Calu3 (cell line): ENCODE data around the gene HOXA9. TPM values are rescaled to one million over a fixed set of nuclear protein-coding genes. Genes with fewer than 3 reads are reported as not detected.

Experiments
- BruUV-seq: library from RNA; stranded (reverse); fragments of 400-500 nt; replicated peaks from 2 replicates; lab custom pipeline; 2021; lab: Mats Ljungman, UMichigan
- CTCF ChIA-PET: fragments of 300-600 bp; sonication (Branson Sonifier 250); formaldehyde crosslinking; loops from one replicate; lab custom pipeline; 2022; ENCODE audit warnings: antibody characterized with exemption; lab: Charles Lee
- DNase-seq: peaks from one replicate; pipeline ENCODE4 v3.0.0; 2022
- H3K27ac Mint-ChIP-seq: one replicate; pipeline ENCODE4 v1.8.0; 2022; ENCODE audit warnings: mixed read lengths; ENCODE audit not compliant: unreplicated experiment
- H3K27me3 Mint-ChIP-seq: one replicate; pipeline ENCODE4 v1.8.0; 2022; ENCODE audit warnings: mixed read lengths; ENCODE audit not compliant: unreplicated experiment
- H3K36me3 Mint-ChIP-seq: one replicate; pipeline ENCODE4 v1.8.0; 2022; ENCODE audit warnings: mild to moderate bottlenecking, moderate library complexity, mixed read lengths; ENCODE audit not compliant: insufficient read depth, unreplicated experiment
- H3K4me1 Mint-ChIP-seq: one replicate; pipeline ENCODE4 v1.8.0; 2022; ENCODE audit warnings: mild to moderate bottlenecking, low read depth, mixed read lengths; ENCODE audit not compliant: unreplicated experiment
- H3K4me3 Mint-ChIP-seq: one replicate; pipeline ENCODE4 v1.8.0; 2022; ENCODE audit warnings: mild to moderate bottlenecking, low read depth, moderate library complexity, mixed read lengths; ENCODE audit not compliant: unreplicated experiment
- H3K9me3 Mint-ChIP-seq: one replicate; pipeline ENCODE4 v1.8.0; 2022; ENCODE audit warnings: low read depth, mixed read lengths; ENCODE audit not compliant: unreplicated experiment
- intact Hi-C: fragments of 100-400 bp; cut with micrococcal nuclease; formaldehyde crosslinking; loops from one replicate; pipeline ENCODE4 v1.10.0; 2022; ENCODE audit not compliant: unreplicated experiment
- total RNA-seq: library from RNA; stranded (reverse); gene quantifications from 2 replicates; pipeline ENCODE4 v1.2.3, GENCODE V29; 2022
- TF ChIP-seq, protein P1 (sequence below): fragments of 200-600 bp; IDR thresholded peaks from one replicate; pipeline ENCODE4 v1.8.0; 2022; ENCODE audit warnings: antibody characterized with exemption; ENCODE audit not compliant: unreplicated experiment

The HOXA9 gene
- total RNA-seq, 1 experiment from 2014 or later: 2.5 TPM

DNA sequence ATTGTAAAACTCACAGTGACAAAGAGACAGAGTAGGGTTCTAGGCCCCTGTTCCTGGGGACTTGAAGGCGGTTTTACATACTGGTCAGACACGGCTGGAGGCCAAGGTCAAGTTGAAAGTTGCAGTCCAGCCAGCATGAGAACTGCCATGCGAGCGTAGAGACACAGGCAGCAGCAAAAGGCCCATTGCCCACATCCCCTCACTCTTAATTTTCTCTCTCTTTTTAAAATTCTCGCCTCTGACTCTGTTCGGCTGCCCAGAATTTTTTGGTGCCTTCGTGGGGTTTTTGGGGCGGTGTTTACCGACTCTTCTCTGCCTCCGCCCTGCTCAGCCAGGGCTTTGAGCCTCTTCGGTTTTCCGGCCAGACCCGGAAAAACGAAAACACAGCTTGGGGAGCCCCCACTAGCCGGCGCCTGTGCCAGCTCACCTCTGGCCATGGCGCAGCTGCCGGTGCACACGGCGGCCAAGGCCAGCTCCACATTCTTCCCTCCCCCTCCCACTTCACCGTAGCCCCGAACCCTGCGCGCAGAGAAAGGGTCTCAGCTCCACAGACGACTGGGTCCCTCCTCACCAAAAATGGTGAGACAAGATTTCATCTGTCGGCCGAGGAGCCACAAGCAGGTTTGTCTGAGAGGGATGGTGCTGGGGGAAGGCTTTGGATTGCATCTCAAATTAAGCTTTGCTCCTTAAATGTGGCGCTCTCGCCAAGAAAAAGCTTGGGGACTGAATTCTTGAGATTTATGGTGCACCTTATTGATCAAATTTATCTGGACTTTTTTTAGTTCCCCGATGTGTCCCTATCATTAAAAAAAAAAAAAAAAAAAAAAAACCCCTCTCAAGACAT lies 36.9 kb upstream of the HOXA9 start:
- CTCF ChIA-PET: no interaction called here
- no peak overlapping the region for H3K4me3 Mint-ChIP-seq
- no peaks in the 10 kb centered on the region for H3K9me3 Mint-ChIP-seq
- peaks cover 68% of the 10 kb centered on the region for H3K27me3 Mint-ChIP-seq
- H3K27ac Mint-ChIP-seq: no peak overlapping the region
- TF ChIP-seq, protein P1, sequence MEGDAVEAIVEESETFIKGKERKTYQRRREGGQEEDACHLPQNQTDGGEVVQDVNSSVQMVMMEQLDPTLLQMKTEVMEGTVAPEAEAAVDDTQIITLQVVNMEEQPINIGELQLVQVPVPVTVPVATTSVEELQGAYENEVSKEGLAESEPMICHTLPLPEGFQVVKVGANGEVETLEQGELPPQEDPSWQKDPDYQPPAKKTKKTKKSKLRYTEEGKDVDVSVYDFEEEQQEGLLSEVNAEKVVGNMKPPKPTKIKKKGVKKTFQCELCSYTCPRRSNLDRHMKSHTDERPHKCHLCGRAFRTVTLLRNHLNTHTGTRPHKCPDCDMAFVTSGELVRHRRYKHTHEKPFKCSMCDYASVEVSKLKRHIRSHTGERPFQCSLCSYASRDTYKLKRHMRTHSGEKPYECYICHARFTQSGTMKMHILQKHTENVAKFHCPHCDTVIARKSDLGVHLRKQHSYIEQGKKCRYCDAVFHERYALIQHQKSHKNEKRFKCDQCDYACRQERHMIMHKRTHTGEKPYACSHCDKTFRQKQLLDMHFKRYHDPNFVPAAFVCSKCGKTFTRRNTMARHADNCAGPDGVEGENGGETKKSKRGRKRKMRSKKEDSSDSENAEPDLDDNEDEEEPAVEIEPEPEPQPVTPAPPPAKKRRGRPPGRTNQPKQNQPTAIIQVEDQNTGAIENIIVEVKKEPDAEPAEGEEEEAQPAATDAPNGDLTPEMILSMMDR: no peak
- BruUV-seq: no TSS peak
- intact Hi-C loops: no loop called here
- H3K36me3 Mint-ChIP-seq: peaks cover 25% of the 10 kb centered on the region
- H3K4me1 Mint-ChIP-seq: peaks cover 10% of the 10 kb centered on the region
- no peak for DNase-seq

DNA sequence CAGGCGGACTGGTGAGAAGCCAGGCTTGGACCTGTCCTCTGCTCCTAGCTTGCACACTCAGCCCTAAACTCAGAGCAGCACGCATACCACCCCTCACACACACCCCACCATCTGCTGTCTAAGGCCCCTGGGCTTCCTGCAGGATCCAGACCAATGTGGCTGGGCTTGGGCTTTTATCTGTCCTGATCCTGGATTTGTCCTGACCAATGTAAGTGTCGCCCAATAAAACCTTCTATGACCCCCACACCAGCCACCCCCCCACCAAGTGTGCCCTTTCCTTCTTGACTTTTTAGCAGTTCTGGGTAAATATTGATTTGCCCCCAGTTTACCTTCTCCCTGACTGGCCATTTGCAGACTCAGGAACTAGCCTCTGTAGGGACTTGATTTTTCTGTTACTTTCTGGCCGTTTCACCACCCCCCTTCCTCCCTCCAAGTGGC lies 36.3 kb upstream of the HOXA9 start:
- intact Hi-C loops: no loop called here
- Mint-ChIP-seq H3K9me3 (no peaks in the 10 kb centered on the region), H3K4me3 (no peak overlapping the region), H3K36me3 (peaks cover 25% of the 10 kb centered on the region), H3K27ac (no peak overlapping the region), H3K27me3 (peaks cover 64% of the 10 kb centered on the region), H3K4me1 (peaks cover 10% of the 10 kb centered on the region)
- CTCF ChIA-PET: interaction anchor here (0.7 kb wide), 1 partner anchor 8 kb away, joined by 3 read pairs; no protein-coding TSS in a partner anchor
- TF ChIP-seq, protein P1: no peak
- no TSS peak for BruUV-seq
- no peak for DNase-seq

DNA sequence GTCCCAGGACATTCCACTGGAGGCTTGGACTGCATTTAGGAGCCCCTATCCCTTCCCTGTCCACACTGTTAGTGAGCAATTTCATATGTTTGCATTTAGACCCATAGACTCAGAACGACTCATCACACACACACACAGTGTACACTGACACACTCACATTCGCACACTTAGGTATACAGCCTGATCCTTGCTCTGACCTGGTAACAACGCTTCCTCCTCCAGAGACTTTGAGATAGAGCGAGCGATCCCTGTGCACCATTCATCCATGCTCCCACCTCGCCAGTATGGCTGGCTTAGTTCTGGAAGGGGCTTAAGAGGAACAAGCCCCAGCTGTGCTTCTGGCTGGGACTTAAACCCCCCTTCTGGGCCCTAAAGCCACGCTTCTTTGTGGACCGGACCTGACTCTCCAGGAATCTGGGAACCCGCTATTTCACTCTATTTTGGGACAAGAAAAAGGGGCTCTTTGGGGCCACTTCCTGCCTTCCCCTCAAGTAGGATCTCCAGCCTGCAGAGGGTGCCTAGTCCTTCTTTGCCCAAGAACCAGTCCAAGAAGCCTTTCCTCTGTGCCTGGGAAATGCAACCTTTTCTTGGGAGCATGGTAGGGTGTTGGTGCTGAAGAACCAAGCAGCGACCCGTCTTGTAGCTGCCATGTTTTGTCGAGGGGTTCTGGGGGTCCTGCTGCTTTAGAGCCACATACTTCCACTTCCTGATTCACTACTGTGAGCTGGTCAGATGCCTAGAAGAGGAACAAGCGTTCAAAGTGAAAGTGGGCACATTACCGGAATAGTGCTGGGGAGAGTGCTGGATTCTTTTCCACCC lies 35.6 kb upstream of the HOXA9 start:
- no TSS peak for BruUV-seq
- intact Hi-C loops: no loop called here
- Mint-ChIP-seq H3K27ac (no peak overlapping the region), H3K36me3 (peaks cover 25% of the 10 kb centered on the region), H3K4me3 (peak overlapping the region; percentile 71), H3K27me3 (peaks cover 58% of the 10 kb centered on the region), H3K9me3 (no peaks in the 10 kb centered on the region), H3K4me1 (peaks cover 10% of the 10 kb centered on the region)
- CTCF ChIA-PET: interaction anchor here (0.7 to 1.9 kb wide), 6 partner anchors 9 to 720 kb away, joined by 3 to 9 read pairs (median 4); no protein-coding TSS in a partner anchor
- no peak for DNase-seq
- TF ChIP-seq, protein P1: no peak

DNA sequence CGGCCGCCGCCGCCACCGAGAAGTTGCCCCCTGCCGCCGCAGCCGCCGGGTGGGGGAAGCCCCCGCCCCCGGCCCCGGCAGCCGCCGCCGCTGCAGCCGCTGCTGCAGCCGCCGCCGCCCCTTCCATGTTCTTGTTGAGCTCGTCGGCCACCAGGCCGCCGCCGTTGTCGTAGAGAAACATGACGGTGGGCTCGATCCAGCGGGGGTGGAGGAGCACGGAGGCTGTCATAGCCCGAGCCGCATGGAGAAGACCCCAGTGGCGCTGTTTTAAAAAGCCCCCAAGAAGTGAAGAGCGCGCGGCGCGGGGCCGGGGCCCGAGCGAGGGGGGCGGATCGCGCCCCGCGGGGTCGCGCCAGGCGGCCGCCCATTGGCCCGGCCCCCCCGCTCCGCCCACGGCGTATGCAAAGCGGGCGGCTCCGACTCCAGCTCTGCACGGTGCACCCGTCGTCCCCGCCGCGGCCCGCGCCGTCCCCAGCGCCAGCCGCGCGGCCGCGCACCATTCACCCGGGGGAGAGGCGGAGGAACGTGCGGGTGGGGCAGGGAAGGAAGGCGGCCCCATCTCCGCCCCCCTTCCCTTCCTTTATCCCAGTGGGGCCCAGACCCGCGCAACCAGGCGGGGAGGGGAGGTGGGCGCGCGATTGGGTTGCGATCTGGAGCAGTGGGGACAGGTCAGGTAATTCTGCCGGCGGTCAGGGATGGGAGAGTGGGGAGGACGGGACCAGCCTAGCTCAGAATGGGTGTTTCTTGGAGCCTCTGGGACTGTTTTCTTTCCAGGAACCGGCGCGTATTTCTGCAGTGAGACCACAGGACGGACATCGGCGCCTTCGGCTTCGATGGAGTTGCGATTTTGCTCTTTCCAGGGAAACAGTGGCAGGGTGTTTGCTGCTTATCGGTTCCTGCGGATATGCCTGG lies 34.8 kb upstream of the HOXA9 start, which contains the start of gene HOXA13:
Gene HOXA13, minus strand, starts transcription at position 243 of the 912 bp plus-strand sequence. Its CDS starts 14 bp downstream, at position 229.
- CTCF ChIA-PET: interaction anchor here (0.7 to 1.9 kb wide), 13 partner anchors 8 to 794 kb away, joined by 3 to 9 read pairs (median 3); no protein-coding TSS in a partner anchor
- Mint-ChIP-seq H3K4me1 (peaks cover 10% of the 10 kb centered on the region), H3K4me3 (peak within 1 kb of the TSS; percentile 71), H3K27me3 (peaks cover 49% of the 10 kb centered on the region), H3K36me3 (peaks cover 25% of the 10 kb centered on the region), H3K9me3 (no peaks in the 10 kb centered on the region), H3K27ac (no peak within 1 kb of the TSS)
- TF ChIP-seq, protein P1: no peak
- no TSS peak for BruUV-seq
- DNase-seq: peak; percentile 90
- intact Hi-C loops: loop anchor here (5.0 kb wide), 1 partner anchor 572 kb away; no protein-coding TSS in a partner anchor
